Neuronal stem cell (in vitro differentiated cells): Measurements from ENCODE around the gene C16orf89.
A peak's percentile ranks its signal among the peaks of the same experiment; 100 is the strongest.
"Not testable (repeated sequence)": the region's sequence is repeated elsewhere in the genome, so short reads cannot be mapped to it uniquely, and the experiment has no call there.

Source experiments
- DNase-seq: peaks from one replicate; pipeline ENCODE4 v3.0.0-alpha.2; 2013; ENCODE audit warnings: low spot score
- H2AFZ ChIP-seq: one replicate; pipeline ENCODE4 v1.6.1; 2013; ENCODE audit warnings: mild to moderate bottlenecking, low read length, inconsistent platforms
- H2AK5ac ChIP-seq: 2 replicates; pipeline ENCODE4 v1.6.1; 2013; ENCODE audit warnings: low read depth, mild to moderate bottlenecking, inconsistent platforms, low read length, moderate library complexity, mixed read lengths
- H2BK120ac ChIP-seq: 2 replicates; pipeline ENCODE4 v1.6.1; 2013; ENCODE audit warnings: low read depth, mild to moderate bottlenecking, inconsistent platforms, low read length, moderate library complexity, mixed read lengths
- H2BK12ac ChIP-seq: one replicate; pipeline ENCODE4 v1.6.1; 2013; ENCODE audit warnings: low read length, inconsistent platforms
- H2BK15ac ChIP-seq: 2 replicates; pipeline ENCODE4 v1.6.1; 2013; ENCODE audit warnings: mild to moderate bottlenecking, low read length, inconsistent platforms, mixed read lengths
- H2BK5ac ChIP-seq: one replicate; pipeline ENCODE4 v1.6.1; 2013; ENCODE audit warnings: inconsistent platforms, mild to moderate bottlenecking, low read length, moderate library complexity
- H3K14ac ChIP-seq: one replicate; pipeline ENCODE4 v1.6.1; 2013; ENCODE audit warnings: low read length, inconsistent platforms
- H3K18ac ChIP-seq: 2 replicates; pipeline ENCODE4 v1.6.1; 2013; ENCODE audit warnings: low read length, inconsistent platforms
- H3K23ac ChIP-seq: 2 replicates; pipeline ENCODE4 v1.6.1; 2013; ENCODE audit warnings: low read depth, mild to moderate bottlenecking, mixed read lengths, low read length, inconsistent platforms; ENCODE audit not compliant: poor library complexity
- H3K27ac ChIP-seq: replicated peaks from 3 replicates; pipeline ENCODE4 v1.5.1; 2013; ENCODE audit warnings: low read length, inconsistent platforms
- H3K27me3 ChIP-seq, 3 experiments: 2 replicates each; pipeline ENCODE4 v1.6.1; 2013; ENCODE audit warnings: low read length in 3 of 3, mild to moderate bottlenecking in 2 of 3, inconsistent platforms in 1 of 3, low read depth in 1 of 3, mixed read lengths in 1 of 3, moderate library complexity in 1 of 3; ENCODE audit not compliant: control insufficient read depth in 3 of 3, insufficient read depth in 3 of 3
- H3K36me3 ChIP-seq, 2 donors: replicated peaks in 1 of 2; 2 replicates each; pipeline ENCODE4 v1.6.1; 2013; ENCODE audit warnings: low read length in 2 of 2; ENCODE audit not compliant: control insufficient read depth in 2 of 2, insufficient read depth in 2 of 2
- H3K4ac ChIP-seq: 2 replicates; pipeline ENCODE4 v1.6.1; 2013; ENCODE audit warnings: inconsistent platforms, mild to moderate bottlenecking, low read length, moderate library complexity
- H3K4me1 ChIP-seq, 2 donors: 1 replicate in 1 of 2; 2 replicates in 1 of 2; pipeline ENCODE4 v1.6.1; 2013; ENCODE audit warnings: low read length in 2 of 2, low read depth in 1 of 2; ENCODE audit not compliant: control insufficient read depth in 2 of 2, insufficient read depth in 1 of 2
- H3K4me2 ChIP-seq: one replicate; pipeline ENCODE4 v1.6.1; 2013; ENCODE audit warnings: mild to moderate bottlenecking, low read length, inconsistent platforms; ENCODE audit not compliant: insufficient read depth, poor library complexity, severe bottlenecking
- H3K4me3 ChIP-seq, 2 donors: 2 replicates each; pipeline ENCODE4 v1.5.1; 2013; ENCODE audit warnings: low read length in 2 of 2, mild to moderate bottlenecking in 2 of 2, inconsistent platforms in 1 of 2, moderate library complexity in 1 of 2
- H3K79me1 ChIP-seq: one replicate; pipeline ENCODE4 v1.6.1; 2013; ENCODE audit warnings: low read depth, mild to moderate bottlenecking, inconsistent platforms, low read length, moderate library complexity
- H3K9ac ChIP-seq: one replicate; pipeline ENCODE4 v1.6.1; 2013; ENCODE audit warnings: mild to moderate bottlenecking, low read depth, low read length, inconsistent platforms; ENCODE audit not compliant: poor library complexity
- H3K9me3 ChIP-seq, 2 donors: replicated peaks in 1 of 2; 2 replicates each; pipeline versions ENCODE3 to v1.6.1; 2013; ENCODE audit warnings: low read length in 2 of 2, mild to moderate bottlenecking in 2 of 2, inconsistent platforms in 1 of 2, low read depth in 1 of 2, mixed read lengths in 1 of 2, moderate library complexity in 1 of 2; ENCODE audit not compliant: control insufficient read depth in 2 of 2, insufficient read depth in 1 of 2
- H4K8ac ChIP-seq: one replicate; pipeline ENCODE4 v1.6.1; 2013; ENCODE audit warnings: low read depth, mild to moderate bottlenecking, inconsistent platforms, low read length, moderate library complexity
- H4K91ac ChIP-seq: one replicate; pipeline ENCODE4 v1.6.1; 2013; ENCODE audit warnings: low read length, low read depth, mild to moderate bottlenecking, inconsistent platforms; ENCODE audit not compliant: poor library complexity
- WGBS, 2 donors: extraction: QIAGEN DNeasy Blood & Tissue Kit; methylation state at CpG; one replicate each; pipeline ENCODE4 v1.1.7; 2013; ENCODE audit warnings: missing lambda C conversion rate in 2 of 2, mixed read lengths in 1 of 2; ENCODE audit not compliant: insufficient read length in 2 of 2, insufficient replicate concordance in 1 of 2; ENCODE audit errors: extremely low coverage in 2 of 2; 5-methylcytosine and 5-hydroxymethylcytosine counted together

The C16orf89 gene

DNA sequence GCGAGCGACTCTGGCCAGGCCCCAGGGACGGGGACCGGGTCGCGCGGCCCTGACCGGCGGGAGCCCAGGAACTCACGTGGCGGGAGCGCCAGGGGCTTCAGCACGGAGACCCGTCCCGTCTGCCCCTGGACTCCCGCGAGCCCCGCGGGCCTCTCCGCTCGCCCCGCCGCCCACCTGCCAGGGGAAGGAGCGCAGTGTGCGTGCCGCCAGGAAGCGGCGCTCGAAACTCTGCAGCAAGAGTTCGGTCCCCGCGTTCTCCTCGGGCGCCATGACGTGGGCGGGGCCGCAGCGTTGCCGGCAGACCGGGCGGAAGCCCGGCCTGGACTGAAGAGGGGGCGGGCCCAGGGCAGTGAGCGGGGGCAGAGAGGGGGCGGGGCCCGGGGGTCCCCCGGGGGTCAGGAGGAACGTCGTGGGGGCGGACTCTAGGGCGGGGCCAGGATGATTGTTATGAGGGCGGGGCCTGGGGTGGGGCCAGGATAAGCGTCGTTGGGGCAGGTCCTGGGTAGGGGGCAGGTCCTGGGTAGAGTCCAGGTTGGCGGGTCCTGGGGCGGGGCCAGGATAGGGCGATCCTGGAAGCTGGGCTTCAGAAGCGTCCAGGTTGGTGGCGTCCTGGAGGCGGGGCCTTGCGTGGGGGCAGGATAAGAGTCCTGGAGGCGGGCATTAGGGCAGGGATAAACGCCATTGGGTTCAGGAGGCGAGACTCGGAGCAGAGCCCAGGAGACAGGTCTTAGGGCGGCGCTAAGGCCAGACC, 31.9 kb upstream of the C16orf89 start, which contains the start of gene EEF2KMT:
EEF2KMT (minus strand) TSS at position 326 of the 751 bp plus-strand sequence; CDS start at position 270, 56 bp downstream.
- peak within 1 kb of the TSS; percentile 94 for H2AFZ ChIP-seq
- DNase-seq, result peak; percentile 99
- H3K18ac ChIP-seq, result peak within 1 kb of the TSS; percentile 76
- H4K91ac ChIP-seq, H3K23ac ChIP-seq, H3K14ac ChIP-seq, H3K27ac ChIP-seq, H2BK5ac ChIP-seq, H2AK5ac ChIP-seq, H4K8ac ChIP-seq, H3K79me1 ChIP-seq, H3K4ac ChIP-seq, H3K9me3 ChIP-seq, H3K4me1 ChIP-seq, H2BK120ac ChIP-seq, H2BK15ac ChIP-seq, H3K36me3 ChIP-seq: not testable (repeated sequence)
- H3K4me2 ChIP-seq, result peak within 1 kb of the TSS; percentile 91
- H3K4me3 ChIP-seq, result peak within 1 kb of the TSS; percentile 54 to 82
- no CpG with 5 or more reads among the region's 67 CpGs for WGBS, 2 donors
- H3K9ac ChIP-seq, result peak within 1 kb of the TSS; percentile 86
- peaks cover 0 to 10% (median 0%) of the 10 kb centered on the region in 3 experiments for H3K27me3 ChIP-seq
- H2BK12ac ChIP-seq, result peak within 1 kb of the TSS; percentile 73

DNA sequence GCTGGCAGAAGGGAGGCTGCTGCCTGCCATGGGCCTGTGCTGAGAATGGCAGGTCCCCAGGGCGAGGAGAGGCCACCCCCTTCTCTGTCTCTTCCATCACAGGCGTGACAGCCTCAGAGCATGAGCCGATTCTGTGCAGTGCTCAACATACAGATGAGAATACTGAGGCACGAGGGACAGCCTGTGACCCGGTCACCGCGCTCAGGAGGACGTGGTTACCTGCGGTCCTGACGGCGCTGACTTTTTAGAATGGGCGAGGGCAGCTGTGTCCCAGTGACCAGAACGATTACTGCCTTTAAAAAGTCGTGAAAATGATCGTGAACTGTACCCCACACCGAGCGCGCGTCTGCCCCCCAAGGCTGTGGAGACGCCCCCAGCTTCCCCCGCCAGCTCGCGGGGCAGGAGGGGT, 31.3 kb upstream of the C16orf89 start:
- H3K23ac ChIP-seq, H2BK5ac ChIP-seq, H3K9me3 ChIP-seq, H4K91ac ChIP-seq, H3K4me1 ChIP-seq, H2AK5ac ChIP-seq, H3K27ac ChIP-seq, H3K36me3 ChIP-seq, H2BK15ac ChIP-seq, H3K4ac ChIP-seq, H3K79me1 ChIP-seq, H4K8ac ChIP-seq, H2BK120ac ChIP-seq, H3K14ac ChIP-seq: not testable (repeated sequence)
- H3K27me3 ChIP-seq, result peaks cover 0 to 10% (median 0%) of the 10 kb centered on the region in 3 experiments
- H3K4me2 ChIP-seq, result peak overlapping the region; percentile 91
- H2BK12ac ChIP-seq, result peak overlapping the region; percentile 73
- H2AFZ ChIP-seq, result peak overlapping the region; percentile 94
- peak overlapping the region; percentile 86 for H3K9ac ChIP-seq
- H3K4me3 ChIP-seq, result peak overlapping the region; percentile 54 to 82
- peak; percentile 32 for DNase-seq
- peak overlapping the region; percentile 76 for H3K18ac ChIP-seq
- WGBS, 2 donors, result no CpG with 5 or more reads among the region's 23 CpGs

DNA sequence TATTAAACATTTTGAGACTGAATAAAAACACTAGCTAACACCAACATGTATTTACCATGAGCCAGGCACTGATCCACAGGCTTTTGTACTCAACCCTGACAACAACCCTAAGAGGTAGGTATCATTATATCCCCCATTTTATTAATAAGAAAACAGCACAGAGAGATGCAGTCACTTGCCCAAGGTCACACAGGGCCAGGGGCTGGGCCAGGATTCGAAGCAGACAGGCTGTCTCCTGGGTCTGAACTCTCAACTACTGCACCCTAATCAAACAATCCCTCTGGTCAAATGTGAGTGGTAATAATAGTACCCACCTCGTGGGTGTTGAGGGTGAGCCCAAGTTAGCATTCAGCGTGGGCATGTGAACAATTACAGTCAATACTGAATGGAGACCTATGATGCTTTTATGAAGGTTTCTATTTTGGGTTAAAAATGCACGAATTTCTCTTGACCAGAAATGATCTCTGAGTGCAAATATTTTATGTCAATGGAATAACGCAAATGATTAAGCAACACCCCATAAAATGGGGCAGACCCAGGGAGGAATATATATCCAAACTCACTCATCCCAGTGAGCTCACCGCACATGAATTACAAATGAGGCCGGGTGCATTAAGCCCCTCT, 30.8 kb upstream of the C16orf89 start:
- Histone ChIP-seq H2AFZ (peak overlapping the region; percentile 94), H3K27me3 (peaks cover 0 to 10% (median 0%) of the 10 kb centered on the region in 3 experiments), H3K4me2 (peak overlapping the region; percentile 91), H3K4me3 (peak overlapping the region; percentile 54 to 82)
- H2BK15ac ChIP-seq, H3K9ac ChIP-seq, H3K23ac ChIP-seq, H3K4ac ChIP-seq, H2BK5ac ChIP-seq, H2AK5ac ChIP-seq, H2BK12ac ChIP-seq, H3K4me1 ChIP-seq, DNase-seq, H3K36me3 ChIP-seq, H3K18ac ChIP-seq, H3K79me1 ChIP-seq, H3K27ac ChIP-seq, H4K8ac ChIP-seq, H3K14ac ChIP-seq, H4K91ac ChIP-seq, H2BK120ac ChIP-seq, H3K9me3 ChIP-seq: not testable (repeated sequence)
- WGBS, 2 donors, result no CpG with 5 or more reads among the region's 7 CpGs

GRCh38 chr16:5095145-5095830, 29.5 kb upstream of the C16orf89 start:
- DNase-seq, H3K4me1 ChIP-seq, H3K14ac ChIP-seq, H3K79me1 ChIP-seq, H3K4me3 ChIP-seq, H3K9me3 ChIP-seq, H3K4me2 ChIP-seq, H2BK12ac ChIP-seq, H3K36me3 ChIP-seq, H3K18ac ChIP-seq, H2AFZ ChIP-seq, H2AK5ac ChIP-seq, H3K27ac ChIP-seq, H3K9ac ChIP-seq, H4K8ac ChIP-seq, H3K27me3 ChIP-seq, H3K23ac ChIP-seq, H2BK5ac ChIP-seq, H3K4ac ChIP-seq, H4K91ac ChIP-seq, H2BK15ac ChIP-seq, H2BK120ac ChIP-seq: not testable (repeated sequence)
- WGBS, 2 donors, result no CpG with 5 or more reads among the region's 11 CpGs
